ENCODE measurements around the gene PARD3B. TPM values are rescaled to one million over a fixed set of nuclear protein-coding genes. Genes with fewer than 3 reads are reported as not detected.

Gene PARD3B
- total RNA-seq, 1 experiment from 2014 or later = 3.9 TPM

DNA sequence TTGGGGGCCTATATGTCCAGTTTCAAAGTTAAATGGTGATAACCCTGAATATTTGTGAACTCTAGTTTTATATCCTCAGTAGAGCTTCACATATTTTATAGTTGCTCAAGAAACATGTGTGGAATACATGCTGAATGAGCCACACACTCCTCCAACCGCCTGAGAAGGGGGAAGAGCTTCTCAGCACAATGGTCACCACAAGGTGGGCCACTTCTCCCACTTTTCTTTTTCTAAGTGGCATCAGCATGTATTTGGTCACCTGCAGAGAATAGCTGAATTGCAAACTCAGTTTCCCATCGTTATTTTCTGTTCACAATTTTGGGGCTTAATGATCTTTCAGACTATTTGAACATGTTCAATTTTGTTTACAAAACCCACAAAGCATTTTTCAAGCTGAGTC, 340.5 kb downstream of the PARD3B start:
- CTCF ChIA-PET = no interaction called here
- Histone ChIP-seq H3K36me3 (ENCODE audit: low read depth, low read length) (no peaks in the 10 kb centered on the region), H2AFZ (ENCODE audit: low read length) (no peak overlapping the region), H3K27me3 (ENCODE audit: low read length) (no peaks in the 10 kb centered on the region), H3K79me2 (ENCODE audit: low read length) (no peaks in the 10 kb centered on the region), H3K4me3 (ENCODE audit: low read length) (no peak overlapping the region), H3F3A (ENCODE audit: low read length, unreplicated experiment) (no peaks in the 10 kb centered on the region), H4K20me1 (ENCODE audit: low read length) (no peaks in the 10 kb centered on the region), H3K4me2 (ENCODE audit: low read length) (no peak overlapping the region), H3K9me2 (replicated peaks; ENCODE audit: low read length) (no peaks in the 10 kb centered on the region), H3K4me1 (ENCODE audit: insufficient read depth, low read length) (no peaks in the 10 kb centered on the region), H3K9me3 (ENCODE audit: low read length) (no peaks in the 10 kb centered on the region), H3K9ac (ENCODE audit: low read length) (no peak overlapping the region), H3K27ac (ENCODE audit: low read length) (no peak overlapping the region)
- no TSS peak for BruUV-seq (replicated peaks)
- POLR2A ChIA-PET (ENCODE audit: unreplicated experiment) = no interaction called here
- TF ChIP-seq EZH2phosphoT487 (IDR thresholded peaks at IDR 0.05; ENCODE audit: borderline replicate concordance, low read length) (no peak), EZH2 (IDR thresholded peaks at IDR 0.05; ENCODE audit: low read length, unreplicated experiment) (no peak)
- TF ChIP-seq, protein P1, sequence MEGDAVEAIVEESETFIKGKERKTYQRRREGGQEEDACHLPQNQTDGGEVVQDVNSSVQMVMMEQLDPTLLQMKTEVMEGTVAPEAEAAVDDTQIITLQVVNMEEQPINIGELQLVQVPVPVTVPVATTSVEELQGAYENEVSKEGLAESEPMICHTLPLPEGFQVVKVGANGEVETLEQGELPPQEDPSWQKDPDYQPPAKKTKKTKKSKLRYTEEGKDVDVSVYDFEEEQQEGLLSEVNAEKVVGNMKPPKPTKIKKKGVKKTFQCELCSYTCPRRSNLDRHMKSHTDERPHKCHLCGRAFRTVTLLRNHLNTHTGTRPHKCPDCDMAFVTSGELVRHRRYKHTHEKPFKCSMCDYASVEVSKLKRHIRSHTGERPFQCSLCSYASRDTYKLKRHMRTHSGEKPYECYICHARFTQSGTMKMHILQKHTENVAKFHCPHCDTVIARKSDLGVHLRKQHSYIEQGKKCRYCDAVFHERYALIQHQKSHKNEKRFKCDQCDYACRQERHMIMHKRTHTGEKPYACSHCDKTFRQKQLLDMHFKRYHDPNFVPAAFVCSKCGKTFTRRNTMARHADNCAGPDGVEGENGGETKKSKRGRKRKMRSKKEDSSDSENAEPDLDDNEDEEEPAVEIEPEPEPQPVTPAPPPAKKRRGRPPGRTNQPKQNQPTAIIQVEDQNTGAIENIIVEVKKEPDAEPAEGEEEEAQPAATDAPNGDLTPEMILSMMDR (conservative IDR thresholded peaks at IDR 0.05; ENCODE audit: low read depth, low read length) = no peak; the same call in 1 of the 2 replicates
- no peak for DNase-seq
- no peak for ATAC-seq
- intact Hi-C loops (cut with micrococcal nuclease) = no loop called here

GRCh38 chr2:204886713-204887112, 341.4 kb downstream of the PARD3B start:
- H3K4me2 ChIP-seq (ENCODE audit: low read length) = no peak overlapping the region
- H3K79me2 ChIP-seq (ENCODE audit: low read length) = no peaks in the 10 kb centered on the region
- H3K27me3 ChIP-seq (ENCODE audit: low read length) = no peaks in the 10 kb centered on the region
- intact Hi-C loops (cut with micrococcal nuclease) = no loop called here
- H3F3A ChIP-seq (ENCODE audit: low read length, unreplicated experiment) = no peaks in the 10 kb centered on the region
- H3K9ac ChIP-seq (ENCODE audit: low read length) = no peak overlapping the region
- no TSS peak for BruUV-seq (replicated peaks)
- no peaks in the 10 kb centered on the region for H3K9me2 ChIP-seq (replicated peaks; ENCODE audit: low read length)
- no peaks in the 10 kb centered on the region for H3K4me1 ChIP-seq (ENCODE audit: insufficient read depth, low read length)
- TF ChIP-seq EZH2 (IDR thresholded peaks at IDR 0.05; ENCODE audit: low read length, unreplicated experiment) (no peak), EZH2phosphoT487 (IDR thresholded peaks at IDR 0.05; ENCODE audit: borderline replicate concordance, low read length) (no peak)
- TF ChIP-seq, protein P1 (conservative IDR thresholded peaks at IDR 0.05; ENCODE audit: low read depth, low read length) = no peak
- DNase-seq (no peak), ATAC-seq (no peak)
- ChIA-PET POLR2A (ENCODE audit: unreplicated experiment) (no interaction called here), CTCF (no interaction called here)
- H3K9me3 ChIP-seq (ENCODE audit: low read length) = no peaks in the 10 kb centered on the region
- no peak overlapping the region for H3K4me3 ChIP-seq (ENCODE audit: low read length)
- H2AFZ ChIP-seq (ENCODE audit: low read length) = no peak overlapping the region
- H3K36me3 ChIP-seq (ENCODE audit: low read depth, low read length) = no peaks in the 10 kb centered on the region
- H4K20me1 ChIP-seq (ENCODE audit: low read length) = no peaks in the 10 kb centered on the region
- no peak overlapping the region for H3K27ac ChIP-seq (ENCODE audit: low read length)

DNA sequence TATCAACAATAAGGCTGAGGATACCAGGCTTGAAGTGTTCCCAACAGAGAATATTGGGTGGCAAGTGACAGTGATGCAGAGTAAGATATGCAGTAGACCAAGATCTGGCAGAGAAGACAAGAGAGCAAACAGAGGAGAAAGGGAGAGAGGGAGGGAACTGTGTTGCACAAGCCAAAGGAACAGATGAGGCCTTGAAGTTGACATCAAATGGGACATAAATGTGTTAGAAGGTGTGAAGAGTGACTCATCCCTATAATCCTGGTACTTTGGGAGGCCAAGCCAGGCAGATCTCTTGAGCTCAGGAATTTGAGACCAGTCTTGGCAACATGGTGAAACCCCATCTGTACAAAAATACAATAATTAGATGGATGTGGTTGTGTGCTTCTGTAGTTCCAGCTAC, 342.9 kb downstream of the PARD3B start:
- Histone ChIP-seq H3K79me2 (ENCODE audit: low read length) (no peaks in the 10 kb centered on the region), H3K4me2 (ENCODE audit: low read length) (no peak overlapping the region), H3K4me3 (ENCODE audit: low read length) (no peak overlapping the region), H3K27ac (ENCODE audit: low read length) (no peak overlapping the region), H4K20me1 (ENCODE audit: low read length) (no peaks in the 10 kb centered on the region), H3K9me2 (replicated peaks; ENCODE audit: low read length) (no peaks in the 10 kb centered on the region), H3K9ac (ENCODE audit: low read length) (no peak overlapping the region), H3K27me3 (ENCODE audit: low read length) (no peaks in the 10 kb centered on the region), H3K9me3 (ENCODE audit: low read length) (no peaks in the 10 kb centered on the region), H3K36me3 (ENCODE audit: low read depth, low read length) (no peaks in the 10 kb centered on the region), H2AFZ (ENCODE audit: low read length) (no peak overlapping the region), H3F3A (ENCODE audit: low read length, unreplicated experiment) (no peaks in the 10 kb centered on the region), H3K4me1 (ENCODE audit: insufficient read depth, low read length) (no peaks in the 10 kb centered on the region)
- POLR2A ChIA-PET (ENCODE audit: unreplicated experiment) = no interaction called here
- intact Hi-C loops (cut with micrococcal nuclease) = no loop called here
- no peak for TF ChIP-seq EZH2phosphoT487 (IDR thresholded peaks at IDR 0.05; ENCODE audit: borderline replicate concordance, low read length)
- TF ChIP-seq EZH2 (IDR thresholded peaks at IDR 0.05; ENCODE audit: low read length, unreplicated experiment) = no peak
- TF ChIP-seq, protein P1 (conservative IDR thresholded peaks at IDR 0.05; ENCODE audit: low read depth, low read length) = no peak
- ATAC-seq (no peak), DNase-seq (no peak)
- CTCF ChIA-PET = no interaction called here
- no TSS peak for BruUV-seq (replicated peaks)

All from PC-3 (cell line).